AG10803 (cell line): Measurements from ENCODE around the gene USP17L28.
"Not testable (repeated sequence)": the region's sequence is repeated elsewhere in the genome, so short reads cannot be mapped to it uniquely, and the experiment has no call there.

ENCODE experiments used
- DNase-seq: peaks from one replicate; pipeline ENCODE4 v3.0.0; 2010; ENCODE audit warnings: low read depth
- H3K4me3 ChIP-seq: 2 replicates; pipeline ENCODE4 v1.5.1; 2011; ENCODE audit warnings: mild to moderate bottlenecking, low read length, control low read depth
- CTCF ChIP-seq: conservative IDR thresholded peaks from 2 replicates; pipeline ENCODE4 v1.5.1; 2011; ENCODE audit warnings: mild to moderate bottlenecking, low read length, control low read depth, inconsistent platforms

USP17L28 gene

DNA sequence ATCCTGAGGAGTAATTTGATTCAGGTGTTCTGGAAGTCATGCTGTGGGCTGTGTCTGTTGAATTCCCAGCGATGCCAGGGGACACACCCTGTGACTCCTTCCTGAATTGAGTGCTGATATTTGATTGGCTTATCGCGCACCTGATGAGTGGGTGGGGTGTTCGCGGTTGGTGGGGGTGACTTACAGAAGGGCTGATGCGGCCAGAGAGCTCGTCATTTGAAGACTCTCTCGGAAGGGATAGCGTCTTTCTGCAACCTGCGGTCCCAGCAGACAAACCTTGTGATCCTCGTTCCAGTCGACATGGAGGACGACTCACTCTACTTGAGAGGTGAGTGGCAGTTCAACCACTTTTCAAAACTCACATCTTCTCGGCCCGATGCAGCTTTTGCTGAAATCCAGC is at the start of gene USP17L28:
TSS of gene USP17L28 (plus strand) at position 301 of the 400 bp plus-strand sequence. CDS start at position 301, 0 bp downstream.
- H3K4me3 ChIP-seq, DNase-seq: not testable (repeated sequence)

GRCh38 chr4:9324191-9324590 is 24.5 kb upstream of the USP17L28 start:
- H3K4me3 ChIP-seq, DNase-seq: not testable (repeated sequence)

- not testable (repeated sequence) for H3K4me3 ChIP-seq, DNase-seq
These were observed 23.8 kb upstream of the USP17L28 start, which contains the start of gene USP17L24 for GRCh38 chr4:9324865-9325264. Gene USP17L24 (plus strand): TSS chr4:9325165. CDS start chr4:9325165, 0 bp downstream.

DNA sequence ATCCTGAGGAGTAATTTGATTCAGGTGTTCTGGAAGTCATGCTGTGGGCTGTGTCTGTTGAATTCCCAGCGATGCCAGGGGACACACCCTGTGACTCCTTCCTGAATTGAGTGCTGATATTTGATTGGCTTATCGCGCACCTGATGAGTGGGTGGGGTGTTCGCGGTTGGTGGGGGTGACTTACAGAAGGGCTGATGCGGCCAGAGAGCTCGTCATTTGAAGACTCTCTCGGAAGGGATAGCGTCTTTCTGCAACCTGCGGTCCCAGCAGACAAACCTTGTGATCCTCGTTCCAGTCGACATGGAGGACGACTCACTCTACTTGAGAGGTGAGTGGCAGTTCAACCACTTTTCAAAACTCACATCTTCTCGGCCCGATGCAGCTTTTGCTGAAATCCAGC is 19.1 kb upstream of the USP17L28 start, which contains the start of gene USP17L25:
TSS of gene USP17L25 (plus strand) at position 301 of the 400 bp plus-strand sequence. CDS start at position 301, 0 bp downstream.
- H3K4me3 ChIP-seq, DNase-seq: not testable (repeated sequence)

GRCh38 chr4:9334358-9334757 is 14.3 kb upstream of the USP17L28 start, which contains the start of gene USP17L26:
Gene USP17L26 (plus strand): TSS chr4:9334658. CDS start chr4:9334658, 0 bp downstream.
- DNase-seq, H3K4me3 ChIP-seq: not testable (repeated sequence)

DNA sequence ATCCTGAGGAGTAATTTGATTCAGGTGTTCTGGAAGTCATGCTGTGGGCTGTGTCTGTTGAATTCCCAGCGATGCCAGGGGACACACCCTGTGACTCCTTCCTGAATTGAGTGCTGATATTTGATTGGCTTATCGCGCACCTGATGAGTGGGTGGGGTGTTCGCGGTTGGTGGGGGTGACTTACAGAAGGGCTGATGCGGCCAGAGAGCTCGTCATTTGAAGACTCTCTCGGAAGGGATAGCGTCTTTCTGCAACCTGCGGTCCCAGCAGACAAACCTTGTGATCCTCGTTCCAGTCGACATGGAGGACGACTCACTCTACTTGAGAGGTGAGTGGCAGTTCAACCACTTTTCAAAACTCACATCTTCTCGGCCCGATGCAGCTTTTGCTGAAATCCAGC is 9.6 kb upstream of the USP17L28 start, which contains the start of gene USP17L5:
TSS of gene USP17L5 (plus strand) at position 301 of the 400 bp plus-strand sequence. CDS start at position 301, 0 bp downstream.
- H3K4me3 ChIP-seq, DNase-seq: not testable (repeated sequence)

DNA sequence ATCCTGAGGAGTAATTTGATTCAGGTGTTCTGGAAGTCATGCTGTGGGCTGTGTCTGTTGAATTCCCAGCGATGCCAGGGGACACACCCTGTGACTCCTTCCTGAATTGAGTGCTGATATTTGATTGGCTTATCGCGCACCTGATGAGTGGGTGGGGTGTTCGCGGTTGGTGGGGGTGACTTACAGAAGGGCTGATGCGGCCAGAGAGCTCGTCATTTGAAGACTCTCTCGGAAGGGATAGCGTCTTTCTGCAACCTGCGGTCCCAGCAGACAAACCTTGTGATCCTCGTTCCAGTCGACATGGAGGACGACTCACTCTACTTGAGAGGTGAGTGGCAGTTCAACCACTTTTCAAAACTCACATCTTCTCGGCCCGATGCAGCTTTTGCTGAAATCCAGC is 4.8 kb upstream of the USP17L28 start, which contains the start of gene USP17L27:
TSS of gene USP17L27 (plus strand) at position 301 of the 400 bp plus-strand sequence. CDS start at position 301, 0 bp downstream.
- not testable (repeated sequence) for H3K4me3 ChIP-seq, DNase-seq

- not testable (repeated sequence) for H3K4me3 ChIP-seq, DNase-seq
These were observed 2.2 kb downstream of the USP17L28 start for GRCh38 chr4:9350866-9351265.

DNA sequence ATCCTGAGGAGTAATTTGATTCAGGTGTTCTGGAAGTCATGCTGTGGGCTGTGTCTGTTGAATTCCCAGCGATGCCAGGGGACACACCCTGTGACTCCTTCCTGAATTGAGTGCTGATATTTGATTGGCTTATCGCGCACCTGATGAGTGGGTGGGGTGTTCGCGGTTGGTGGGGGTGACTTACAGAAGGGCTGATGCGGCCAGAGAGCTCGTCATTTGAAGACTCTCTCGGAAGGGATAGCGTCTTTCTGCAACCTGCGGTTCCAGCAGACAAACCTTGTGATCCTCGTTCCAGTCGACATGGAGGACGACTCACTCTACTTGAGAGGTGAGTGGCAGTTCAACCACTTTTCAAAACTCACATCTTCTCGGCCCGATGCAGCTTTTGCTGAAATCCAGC is 4.6 kb downstream of the USP17L28 start, which contains the start of gene USP17L29:
TSS of gene USP17L29 (plus strand) at position 301 of the 400 bp plus-strand sequence. CDS start at position 301, 0 bp downstream.
- DNase-seq, H3K4me3 ChIP-seq: not testable (repeated sequence)

GRCh38 chr4:9362829-9363228 is 14.1 kb downstream of the USP17L28 start, which contains the start of gene USP17L30:
Gene USP17L30 (plus strand): TSS chr4:9363129. CDS start chr4:9363129, 0 bp downstream.
- DNase-seq, H3K4me3 ChIP-seq: not testable (repeated sequence)

GRCh38 chr4:9379881-9380280 is 31.2 kb downstream of the USP17L28 start:
- DNase-seq, H3K4me3 ChIP-seq: not testable (repeated sequence)

DNA sequence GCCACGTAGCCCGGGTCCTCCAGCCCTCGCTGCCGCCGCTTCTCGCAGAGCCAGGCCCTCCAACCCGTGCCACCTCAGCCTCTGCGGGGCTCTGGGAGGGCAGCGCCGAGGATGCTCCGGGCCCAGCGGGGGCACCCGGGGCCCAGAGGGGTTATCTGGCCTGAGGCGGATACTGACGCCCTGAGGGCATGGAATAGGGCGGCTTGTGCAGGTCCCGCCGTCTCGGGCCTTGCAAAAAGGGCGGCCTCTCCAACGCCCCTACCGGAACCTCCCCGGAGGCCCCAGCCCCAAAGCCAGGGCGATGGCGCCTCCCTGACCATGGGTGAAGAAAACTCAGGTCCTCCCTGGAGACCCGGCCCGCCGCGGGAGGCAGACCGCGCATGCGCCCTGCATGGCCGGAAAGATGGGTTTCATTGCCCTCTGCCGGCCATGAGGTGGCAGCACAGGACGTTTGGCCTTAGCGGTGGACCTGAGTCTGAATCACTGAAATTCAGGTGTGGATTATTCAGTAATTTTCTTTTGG is 32.4 kb downstream of the USP17L28 start:
- TF ChIP-seq CTCF = peak; percentile 28
- peak overlapping the region; percentile 44 for H3K4me3 ChIP-seq
- not testable (repeated sequence) for DNase-seq

GRCh38 chr4:9384126-9384525 is 35.4 kb downstream of the USP17L28 start:
- H3K4me3 ChIP-seq = no peak overlapping the region
- no peak for TF ChIP-seq CTCF
- DNase-seq = no peak

DNA sequence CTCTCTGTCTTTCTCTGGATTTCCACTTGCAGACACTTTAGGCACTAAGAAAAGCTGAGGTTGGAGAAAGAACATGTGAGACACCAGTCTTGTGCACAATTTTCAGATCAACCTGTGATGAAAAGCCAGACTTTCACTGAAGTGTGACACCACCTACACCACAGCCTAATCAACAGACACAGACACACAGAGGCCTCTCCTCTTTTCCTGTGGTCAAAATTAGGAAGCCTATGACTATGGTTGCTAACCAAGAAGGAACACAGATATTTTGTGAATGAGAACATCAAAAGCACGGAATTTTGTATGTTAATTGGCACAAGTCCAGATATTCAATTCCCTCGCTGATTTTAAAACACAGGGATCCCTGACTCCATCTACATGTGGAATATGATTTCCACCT is 40.3 kb downstream of the USP17L28 start:
- H3K4me3 ChIP-seq, DNase-seq: not testable (repeated sequence)
